ENCODE data around the gene GRM7.

DNA sequence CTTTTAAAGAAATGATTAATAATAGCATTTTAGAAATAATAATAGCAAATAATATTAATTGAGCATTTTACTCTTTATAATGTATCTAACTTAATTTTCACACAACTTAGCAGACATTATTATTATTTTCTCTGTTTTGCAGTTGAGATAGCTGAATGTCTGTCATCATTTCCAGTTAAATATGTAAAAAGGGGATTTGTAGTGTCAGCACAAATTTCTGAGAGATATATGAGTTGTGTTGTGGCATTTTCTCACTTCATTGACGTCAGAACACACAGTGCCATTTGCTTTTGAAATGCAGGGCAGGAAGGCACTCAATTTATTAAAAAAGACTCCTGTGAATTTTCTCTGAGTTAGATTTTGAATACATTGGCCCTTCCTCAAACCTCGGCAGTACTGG, 111.0 kb downstream of the GRM7 start:
- TF ChIP-seq BMI1 (IDR thresholded peaks at IDR 0.05; ENCODE audit: low read length) (no peak), CBFB (CRISPR knock-in tag; IDR thresholded peaks at IDR 0.05) (no peak), HDGF (IDR thresholded peaks at IDR 0.05) (no peak), SNRNP70 (optimal IDR thresholded peaks at IDR 0.05; ENCODE audit: low read depth, low read length) (no peak), ZEB2 (IDR thresholded peaks at IDR 0.05) (no peak), ZNF121 (CRISPR knock-in tag; conservative IDR thresholded peaks at IDR 0.05) (no peak)
- TF ChIP-seq, protein P1, sequence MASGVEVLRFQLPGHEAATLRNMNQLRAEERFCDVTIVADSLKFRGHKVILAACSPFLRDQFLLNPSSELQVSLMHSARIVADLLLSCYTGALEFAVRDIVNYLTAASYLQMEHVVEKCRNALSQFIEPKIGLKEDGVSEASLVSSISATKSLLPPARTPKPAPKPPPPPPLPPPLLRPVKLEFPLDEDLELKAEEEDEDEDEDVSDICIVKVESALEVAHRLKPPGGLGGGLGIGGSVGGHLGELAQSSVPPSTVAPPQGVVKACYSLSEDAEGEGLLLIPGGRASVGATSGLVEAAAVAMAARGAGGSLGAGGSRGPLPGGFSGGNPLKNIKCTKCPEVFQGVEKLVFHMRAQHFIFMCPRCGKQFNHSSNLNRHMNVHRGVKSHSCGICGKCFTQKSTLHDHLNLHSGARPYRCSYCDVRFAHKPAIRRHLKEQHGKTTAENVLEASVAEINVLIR (CRISPR knock-in tag; IDR thresholded peaks at IDR 0.05), result no peak

Measured in K562 (cell line).